Activated CD8-positive, alpha-beta memory T cell treated with anti-CD3 and anti-CD28 coated beads for 36 hours (primary cell): ENCODE results near the gene ZNF598. TPM values are rescaled to one million over a fixed set of nuclear protein-coding genes. Genes with fewer than 3 reads are reported as not detected.

Experiments
- CTCF ChIA-PET: fragments of 350-600 bp; sonication (Branson Sonifier 250); formaldehyde crosslinking; loops from one replicate; lab custom pipeline; 2021; ENCODE audit warnings: antibody characterized with exemption; lab: Charles Lee
- POLR2A ChIA-PET: fragments of 350-600 bp; sonication (Branson Sonifier 250); formaldehyde crosslinking; loops from one replicate; lab custom pipeline; 2021; ENCODE audit warnings: antibody characterized with exemption; lab: Charles Lee
- total RNA-seq, 2 experiments: library from RNA; stranded (reverse); gene quantifications; one replicate each; pipeline ENCODE4 v1.2.3, GENCODE V29; 2021

ZNF598 gene
- total RNA-seq: 10 to 100 TPM; 94.2 to 95.6 TPM

DNA sequence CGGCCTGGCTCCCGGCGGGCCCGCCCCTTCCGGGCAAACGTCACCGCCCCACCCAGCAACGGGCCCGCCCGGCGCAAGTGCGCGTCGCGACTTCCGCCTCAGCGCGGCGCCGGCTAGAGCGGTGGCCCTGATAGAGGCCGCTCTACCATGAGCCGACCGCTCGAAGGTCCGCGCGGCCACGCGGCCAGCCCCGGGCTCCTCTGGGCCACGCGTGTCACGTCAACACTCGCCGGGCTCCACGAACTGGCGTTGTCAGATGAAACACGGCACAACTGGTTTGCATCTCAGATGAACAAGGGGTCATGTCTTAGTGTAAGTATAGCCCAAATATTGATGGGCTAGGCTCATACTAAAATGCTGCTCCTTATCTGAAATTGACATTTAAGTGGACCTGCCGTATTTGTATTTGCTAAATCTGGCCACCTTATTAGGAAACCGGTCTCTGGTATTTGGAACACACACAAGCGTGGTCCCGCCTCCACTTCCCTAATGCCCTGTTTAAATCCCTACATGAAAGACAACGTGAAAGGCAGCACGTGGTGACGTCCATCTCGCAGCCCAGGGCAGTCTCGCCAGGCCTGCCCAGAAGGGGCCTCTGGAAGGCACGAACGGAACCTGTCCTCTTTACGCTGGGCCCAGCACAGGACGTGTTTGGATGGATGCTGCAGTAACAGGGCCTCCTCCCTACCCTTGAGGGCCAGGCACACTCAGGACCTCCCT is at the start of gene ZNF598:
Gene ZNF598 (minus strand): TSS at position 31 of the 720 bp plus-strand sequence.
- CTCF ChIA-PET: interaction anchor here (0.6 kb wide), 1 partner anchor 13 kb away, joined by 3 read pairs; no protein-coding TSS in a partner anchor
- POLR2A ChIA-PET: no interaction called here

DNA sequence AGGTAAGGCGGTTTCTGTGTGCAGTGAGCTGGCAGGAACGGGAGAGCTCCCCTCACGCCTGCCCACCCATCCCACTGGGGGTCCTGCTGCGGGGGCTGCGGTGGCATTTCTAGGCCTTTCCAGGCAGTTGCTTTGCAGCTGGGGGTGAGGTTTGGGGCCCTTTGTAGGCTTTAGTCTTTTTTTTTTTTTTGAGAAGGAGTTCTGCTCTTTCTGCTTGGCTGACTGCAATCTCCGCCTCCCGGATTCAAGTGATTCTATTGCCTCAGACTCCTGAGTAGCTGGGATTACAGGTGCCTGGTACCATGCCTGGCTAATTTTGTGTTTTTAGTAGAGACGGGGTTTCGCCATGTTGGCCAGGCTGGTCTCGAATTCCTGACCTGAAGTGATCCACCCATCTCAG is 49.3 kb upstream of the ZNF598 start:
- ChIA-PET POLR2A (interaction anchor here (0.6 kb wide), 1 partner anchor 16 kb away, joined by 4 read pairs; no protein-coding TSS in a partner anchor), CTCF (interaction anchor here (0.7 to 0.8 kb wide), 2 partner anchors 34 to 36 kb away, joined by 3 read pairs; no protein-coding TSS in a partner anchor)

DNA sequence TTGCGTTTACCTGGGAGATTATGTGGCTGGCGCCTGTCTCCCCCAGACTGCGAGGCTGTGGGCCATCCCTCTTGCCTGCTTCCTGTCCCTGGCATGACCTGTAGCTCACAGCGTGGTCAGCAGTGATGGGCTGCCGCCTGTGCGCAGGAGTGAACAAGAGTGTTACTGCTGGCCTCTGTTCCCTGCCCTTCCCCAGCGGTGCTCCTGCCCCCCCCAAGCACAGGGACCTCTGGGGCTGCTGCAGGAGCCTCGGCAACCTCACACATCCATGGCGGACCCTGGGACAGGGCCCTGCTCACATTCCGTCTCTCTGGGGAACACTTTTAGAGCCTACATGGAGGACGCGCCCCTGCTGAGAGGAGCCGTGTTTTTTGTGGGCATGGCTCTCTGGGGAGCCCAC is 48.8 kb upstream of the ZNF598 start:
- ChIA-PET CTCF (interaction anchor here (0.7 to 0.8 kb wide), 2 partner anchors 34 to 36 kb away, joined by 3 read pairs; no protein-coding TSS in a partner anchor), POLR2A (no interaction called here)

DNA sequence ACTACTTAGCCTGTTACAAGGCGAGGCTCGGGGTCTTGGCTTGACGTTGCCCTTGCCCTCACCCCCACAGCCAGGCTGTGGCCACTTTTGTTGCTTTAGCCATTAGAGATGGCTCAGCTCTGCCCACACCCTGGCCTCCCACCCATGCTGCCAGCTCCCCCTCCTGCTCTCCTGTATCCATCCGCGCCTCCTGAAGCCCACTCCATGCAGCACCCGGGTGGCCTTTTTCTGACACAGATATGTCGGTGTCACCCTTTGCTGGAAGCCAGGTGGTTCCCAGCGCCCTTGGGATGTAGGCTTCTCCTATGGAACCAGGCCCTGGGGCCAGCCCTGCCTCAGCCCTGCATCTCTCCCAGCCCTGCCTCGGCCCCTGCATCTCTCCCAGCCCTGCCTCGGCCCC is 47.8 kb upstream of the ZNF598 start:
- CTCF ChIA-PET: interaction anchor here (0.9 kb wide), 1 partner anchor 11 kb away, joined by 3 read pairs; no protein-coding TSS in a partner anchor
- POLR2A ChIA-PET: no interaction called here

DNA sequence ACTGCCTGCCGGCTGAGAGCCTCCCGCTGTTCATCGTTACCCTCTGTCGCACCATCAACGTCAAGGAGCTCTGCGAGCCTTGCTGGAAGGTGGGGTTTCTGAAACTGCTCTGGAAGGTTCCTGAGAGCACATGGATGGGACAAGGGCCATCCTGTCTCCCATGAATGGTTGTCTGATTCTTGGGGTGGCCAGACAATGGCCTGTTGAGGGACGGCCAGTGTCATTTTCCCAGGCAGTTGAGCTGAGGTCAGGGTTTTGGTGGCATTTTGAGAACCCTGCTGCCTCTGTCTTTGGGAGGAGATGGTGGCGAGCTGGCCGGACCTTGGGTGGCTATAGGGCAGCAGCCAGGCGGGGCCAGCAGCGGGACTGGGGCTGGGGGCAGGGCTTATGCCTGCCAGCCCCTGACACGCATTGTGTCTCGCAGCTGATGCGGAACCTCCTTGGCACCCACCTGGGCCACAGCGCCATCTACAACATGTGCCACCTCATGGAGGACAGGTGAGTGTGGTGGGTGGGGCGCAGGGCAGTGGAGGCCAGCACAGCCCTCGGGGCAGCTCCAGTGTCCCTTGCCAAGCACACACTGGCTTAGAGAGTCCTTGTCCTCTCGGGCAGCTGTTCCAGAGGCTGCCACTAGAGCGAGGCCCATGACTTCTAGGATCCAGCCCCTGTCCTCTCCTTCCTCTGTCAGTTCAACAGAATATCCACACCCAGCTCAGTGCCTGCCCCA is 47.2 kb upstream of the ZNF598 start:
- ChIA-PET POLR2A (no interaction called here), CTCF (interaction anchor here (0.9 kb wide), 1 partner anchor 10 kb away, joined by 3 read pairs; no protein-coding TSS in a partner anchor)

DNA sequence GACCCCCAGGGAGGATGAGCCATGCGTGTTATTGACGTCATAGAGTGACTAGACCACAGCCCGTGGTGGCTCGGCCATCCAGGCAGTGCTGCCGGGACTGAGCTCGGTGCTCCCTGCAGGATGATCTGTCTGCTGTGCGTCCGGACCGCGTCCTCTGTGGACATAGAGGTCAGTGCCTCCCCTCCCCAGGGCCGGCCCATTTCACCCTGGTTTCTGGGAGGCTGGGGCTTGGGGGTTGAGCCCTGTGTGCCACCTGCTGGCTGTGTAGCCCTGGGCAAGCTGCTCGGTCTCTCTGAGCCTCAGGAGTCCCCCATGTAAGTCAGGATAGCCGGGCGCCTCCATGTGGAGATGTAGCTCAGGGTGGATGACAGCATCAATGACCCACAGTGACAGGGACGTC is 46.5 kb upstream of the ZNF598 start:
- ChIA-PET CTCF (no interaction called here), POLR2A (no interaction called here)

DNA sequence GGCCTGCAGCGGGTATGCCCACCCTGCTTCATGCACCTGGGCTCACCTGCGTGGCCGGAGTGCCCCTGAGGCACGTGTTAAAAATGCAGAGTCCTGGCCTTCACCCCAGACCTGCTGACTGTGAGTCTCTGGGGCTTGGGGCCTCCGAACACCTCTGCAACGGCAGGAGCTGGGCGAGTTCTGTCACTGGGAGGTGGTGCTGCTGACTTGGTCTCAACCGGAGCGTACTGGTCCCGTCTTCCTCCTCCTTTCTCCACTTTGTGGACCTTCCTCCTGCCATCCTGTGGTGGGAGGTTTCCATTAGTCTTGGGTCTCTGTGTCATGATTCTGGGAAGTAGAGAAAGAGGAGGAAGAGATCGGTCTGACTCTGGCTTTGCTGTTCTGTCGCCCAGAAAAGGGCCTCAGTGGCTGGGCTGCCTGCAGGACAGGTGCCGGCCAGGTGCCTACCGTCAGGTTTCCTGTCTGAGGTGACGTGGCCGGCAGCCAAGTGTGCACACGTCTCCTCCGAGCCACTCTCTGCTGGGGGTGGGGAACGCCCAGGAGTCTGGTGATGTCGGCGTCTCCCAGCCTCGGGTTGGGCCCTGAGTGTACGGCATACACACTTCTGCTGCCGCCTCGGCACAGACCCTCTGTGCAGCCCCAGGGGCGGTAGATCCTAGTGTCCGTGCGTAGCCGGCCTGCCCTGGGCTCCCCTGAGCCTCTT is 45.1 kb upstream of the ZNF598 start:
- ChIA-PET CTCF (interaction anchor here (0.8 kb wide), 1 partner anchor 38 kb away, joined by 3 read pairs; no protein-coding TSS in a partner anchor), POLR2A (no interaction called here)

DNA sequence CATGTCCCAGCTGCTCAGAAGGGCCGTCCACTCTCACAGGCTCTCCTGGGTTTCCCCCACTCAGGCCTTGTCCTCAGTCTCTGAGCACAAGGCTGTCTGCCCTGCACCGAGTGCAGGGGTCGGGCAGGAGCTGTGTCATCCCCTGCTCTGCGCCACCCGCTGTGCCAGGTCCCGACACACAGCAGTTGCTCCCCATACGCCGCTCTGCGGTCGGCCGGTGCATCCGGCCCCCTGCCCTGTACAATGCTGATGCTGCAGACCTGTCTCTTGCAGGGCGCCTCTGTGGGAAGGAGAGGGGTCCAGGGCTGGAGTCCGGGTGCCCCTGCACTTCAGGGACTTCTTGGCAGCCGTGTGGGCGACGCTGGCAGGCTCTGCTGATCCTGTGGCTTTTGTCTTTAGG is 44.3 kb upstream of the ZNF598 start:
- ChIA-PET POLR2A (no interaction called here), CTCF (no interaction called here)

DNA sequence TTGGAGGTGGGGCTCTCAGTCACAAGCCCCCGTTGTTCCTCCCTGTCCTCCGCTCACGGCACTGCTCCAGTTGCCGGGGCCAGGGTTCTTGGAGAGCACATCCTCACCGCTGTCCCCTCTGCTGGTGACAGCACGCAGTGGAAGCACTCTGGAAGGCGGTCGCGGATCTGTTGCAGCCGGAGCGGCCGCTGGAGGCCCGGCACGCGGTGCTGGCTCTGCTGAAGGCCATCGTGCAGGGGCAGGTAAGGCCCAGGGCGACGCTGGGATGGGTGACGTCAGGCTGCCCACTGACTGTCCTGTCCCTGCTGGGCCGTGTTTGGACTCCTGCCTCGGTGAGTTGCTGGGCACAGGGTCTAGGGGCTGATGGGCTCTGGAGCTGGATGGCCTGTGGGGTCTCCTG is 43.6 kb upstream of the ZNF598 start:
- CTCF ChIA-PET: no interaction called here
- POLR2A ChIA-PET: no interaction called here

DNA sequence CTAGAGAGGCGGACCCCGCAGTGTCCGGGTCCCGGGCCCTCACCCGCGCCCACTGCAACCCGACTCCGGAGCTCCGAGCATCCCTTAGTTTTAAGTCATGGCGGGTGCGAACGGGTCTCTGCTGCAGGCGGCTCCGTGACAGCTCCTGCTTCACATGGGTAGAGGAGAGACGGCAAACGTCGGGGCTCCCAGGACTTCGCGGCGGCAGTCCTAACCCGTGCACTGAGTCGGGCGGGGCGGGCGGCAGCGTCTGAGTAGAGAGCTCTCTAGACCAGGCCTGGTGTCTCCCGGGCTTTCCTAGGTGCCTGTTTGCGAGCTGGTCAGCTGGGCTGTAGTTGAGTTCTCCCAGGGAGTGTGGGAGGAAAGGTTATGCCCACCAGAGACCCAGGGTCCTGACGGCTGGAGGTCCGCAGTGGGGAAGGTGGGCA is 38.5 kb upstream of the ZNF598 start:
- POLR2A ChIA-PET: no interaction called here
- CTCF ChIA-PET: interaction anchor here (1.0 to 2.9 kb wide), 5 partner anchors 18 to 93 kb away, joined by 3 to 14 read pairs (median 7); partner anchors contain the start of gene NHERF2

DNA sequence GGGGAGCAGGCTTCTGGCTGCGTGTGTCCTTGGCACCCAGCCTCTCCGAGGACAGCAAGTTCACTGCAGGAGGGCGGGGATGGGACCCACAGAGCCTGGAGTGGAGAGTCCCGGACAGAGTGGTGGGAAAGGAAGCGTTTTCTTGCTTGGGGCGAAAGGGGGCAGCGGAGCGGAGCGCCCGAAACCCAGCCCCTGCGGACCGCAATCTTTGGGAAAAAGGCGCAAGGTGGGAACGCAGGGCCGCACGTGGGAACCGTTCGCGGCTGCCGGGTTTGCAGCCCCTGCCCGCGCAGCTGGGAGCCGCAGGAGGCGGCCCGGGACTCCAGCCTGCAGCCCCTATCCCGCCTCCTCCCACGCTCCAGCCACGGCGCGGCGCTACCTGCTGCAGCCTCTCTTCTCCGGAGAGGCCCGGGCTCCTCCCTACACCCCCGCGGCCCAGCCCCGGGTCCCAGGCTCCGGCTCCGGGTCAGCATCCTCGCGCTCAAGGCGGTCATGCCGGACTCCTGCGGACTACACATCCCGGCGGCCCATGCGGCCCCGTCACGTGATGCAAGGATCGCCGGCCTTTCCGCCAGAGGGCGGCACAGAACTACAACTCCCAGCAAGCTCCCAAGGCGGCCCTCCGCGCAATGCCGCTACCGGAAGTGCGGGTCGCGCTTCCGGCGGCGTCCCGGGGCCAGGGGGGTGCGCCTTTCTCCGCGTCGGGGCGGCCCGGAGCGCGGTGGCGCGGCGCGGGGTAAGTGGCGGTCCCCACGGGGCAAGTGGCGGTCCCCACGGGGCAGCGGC is 37.9 kb upstream of the ZNF598 start, which contains the start of the genes NTHL1 and TSC2:
Gene NTHL1 (minus strand): TSS at position 505 of the 786 bp plus-strand sequence. CDS start 11 bp downstream, at position 494.
Gene TSC2 (plus strand): TSS at position 656 of the 786 bp plus-strand sequence. CDS start 631 bp downstream, outside the sequence.
- ChIA-PET POLR2A (no interaction called here), CTCF (interaction anchor here (1.0 to 2.9 kb wide), 7 partner anchors 9 to 94 kb away, joined by 3 to 14 read pairs (median 4); partner anchors contain the start of gene NHERF2)

DNA sequence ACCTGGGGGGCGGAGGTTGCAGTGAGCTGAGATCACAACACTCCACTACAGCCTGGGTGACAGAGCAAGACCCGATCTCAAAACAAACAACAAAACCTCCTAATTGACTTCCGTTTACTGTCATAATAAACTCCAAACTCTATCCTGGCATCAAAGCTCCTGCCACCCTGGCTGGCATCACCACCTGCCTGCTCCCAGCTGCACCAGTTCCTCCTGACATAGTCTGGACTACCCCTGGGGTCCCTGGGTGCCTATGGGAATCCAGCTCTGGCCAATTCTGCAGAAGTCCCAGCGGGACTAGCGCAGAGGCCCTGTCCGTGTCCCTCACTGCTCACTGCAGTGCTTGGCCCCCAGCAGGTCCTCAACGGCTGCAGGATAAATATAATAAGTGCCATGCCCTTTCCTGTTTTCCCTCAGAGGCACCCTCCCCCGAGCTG is 37.3 kb upstream of the ZNF598 start:
- CTCF ChIA-PET: interaction anchor here (1.2 to 2.9 kb wide), 6 partner anchors 10 to 94 kb away, joined by 3 to 14 read pairs (median 5); partner anchors contain the start of gene NHERF2
- POLR2A ChIA-PET: no interaction called here

DNA sequence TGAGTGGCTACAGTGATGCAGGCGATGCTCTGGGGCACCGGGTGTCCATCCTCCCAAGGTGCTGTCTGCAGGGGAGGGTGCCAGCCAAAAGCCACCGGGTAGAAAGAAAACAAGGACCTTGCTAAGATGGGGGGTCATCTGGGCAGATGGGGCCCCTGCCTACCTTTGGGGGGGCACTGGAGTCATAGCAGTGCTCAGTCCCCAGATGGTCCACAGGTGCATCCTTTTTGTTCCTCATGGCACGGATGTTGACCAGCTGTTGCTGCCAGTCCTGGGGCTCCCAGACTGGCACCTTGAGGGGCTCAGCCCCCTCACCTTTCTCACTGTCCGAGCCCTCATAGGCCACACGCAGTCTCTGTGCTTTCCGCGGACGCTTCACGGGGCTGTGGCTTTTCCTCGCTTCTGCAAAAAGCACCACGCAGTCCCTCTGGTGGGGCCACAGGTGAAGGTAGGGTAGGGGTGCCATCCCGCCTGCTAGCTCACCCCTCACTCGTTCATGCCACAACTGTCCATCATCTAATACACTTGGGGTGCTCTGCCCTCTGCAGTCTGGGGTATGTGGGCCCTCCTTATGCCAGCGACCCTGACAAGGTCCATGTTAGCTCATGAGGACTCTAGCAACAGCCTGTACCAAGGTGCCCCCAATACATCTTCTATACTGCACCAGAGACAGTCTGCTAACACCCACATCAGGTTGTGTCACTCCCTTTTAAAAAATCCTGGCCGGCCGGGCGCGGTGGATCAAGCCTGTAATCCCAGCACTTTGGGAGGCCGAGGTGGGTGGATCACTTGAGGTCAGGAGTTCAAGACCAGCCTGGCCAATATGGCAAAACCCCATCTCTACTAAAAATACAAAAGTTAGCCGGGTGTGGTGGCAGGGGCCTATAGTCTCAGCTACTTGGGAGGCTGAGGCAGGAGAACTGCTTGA is 36.6 kb upstream of the ZNF598 start:
- ChIA-PET CTCF (interaction anchor here (1.2 to 2.9 kb wide), 4 partner anchors 9 to 95 kb away, joined by 3 to 14 read pairs (median 5); partner anchors contain the start of gene NHERF2), POLR2A (no interaction called here)

DNA sequence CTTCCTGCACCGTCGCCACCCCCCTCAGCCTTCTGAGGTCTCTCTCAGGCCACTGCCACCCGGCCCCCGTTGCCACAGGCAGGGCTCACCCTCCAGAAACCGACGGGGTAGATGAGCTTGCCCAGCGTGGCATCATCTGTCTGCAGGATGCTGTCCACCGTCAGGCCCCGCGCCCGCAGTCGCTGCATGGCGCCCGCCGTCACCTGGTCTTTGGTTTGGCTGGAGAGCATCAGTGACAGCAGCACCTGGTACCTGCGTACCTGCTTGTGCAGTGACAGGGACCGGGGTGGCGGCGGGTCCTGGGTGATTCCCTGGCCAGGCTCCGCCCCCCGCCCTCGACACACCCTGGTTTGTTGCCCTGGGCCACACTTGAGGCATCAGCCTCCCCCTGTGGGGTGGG is 34.9 kb upstream of the ZNF598 start:
- CTCF ChIA-PET: interaction anchor here (1.0 kb wide), 1 partner anchor 96 kb away, joined by 3 read pairs; no protein-coding TSS in a partner anchor
- POLR2A ChIA-PET: interaction anchor here (0.6 kb wide), 1 partner anchor 207 kb away, joined by 3 read pairs; the partner anchor contains the start of gene ECI1

DNA sequence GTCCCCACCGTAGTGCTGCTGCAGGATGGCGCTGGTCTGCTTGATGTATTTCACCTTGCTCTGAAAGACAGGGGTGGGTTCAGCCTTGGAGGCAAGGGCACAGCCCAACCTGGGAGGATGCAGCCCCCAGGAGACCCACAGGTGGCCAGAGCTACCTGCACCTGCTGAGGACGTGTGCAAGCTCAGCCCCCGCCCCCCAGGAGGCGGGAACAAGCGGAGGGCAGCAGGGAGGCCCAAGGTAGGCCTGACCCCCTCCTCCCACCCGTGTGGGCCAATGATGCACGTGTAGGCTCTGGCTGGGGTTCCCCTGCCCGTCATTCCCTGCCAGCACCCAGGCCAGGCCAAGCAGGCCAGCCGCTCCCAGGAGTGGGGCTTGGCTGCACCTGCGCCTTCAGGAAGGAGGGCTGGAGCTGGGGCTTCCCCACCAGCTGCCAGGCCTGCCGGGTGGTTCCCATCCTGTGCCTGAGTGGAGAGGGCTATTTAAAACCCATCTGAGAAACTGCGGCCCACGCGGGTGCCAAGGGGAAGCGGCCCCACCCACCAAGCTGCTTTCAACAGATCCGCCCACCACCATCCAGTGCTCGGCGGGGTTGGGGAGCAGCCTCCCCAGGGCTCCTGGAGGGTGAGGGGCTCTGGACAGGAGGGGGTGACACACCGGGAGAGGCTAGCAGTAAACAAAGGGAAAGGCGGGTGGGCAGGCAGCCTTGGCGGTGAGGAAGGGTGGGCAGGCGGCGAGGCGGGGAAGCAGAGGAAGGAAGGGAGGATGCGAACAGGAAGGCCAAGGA is 34.2 kb upstream of the ZNF598 start:
- POLR2A ChIA-PET: interaction anchor here (0.5 kb wide), 1 partner anchor 21 kb away, joined by 8 read pairs; no protein-coding TSS in a partner anchor
- CTCF ChIA-PET: interaction anchor here (1.0 kb wide), 1 partner anchor 97 kb away, joined by 3 read pairs; no protein-coding TSS in a partner anchor
